Measurements from ENCODE around the gene GAA.
"Not testable (repeated sequence)": the region's sequence is repeated elsewhere in the genome, so short reads cannot be mapped to it uniquely, and the experiment has no call there.

The GAA gene

GRCh38 chr17:80083136-80083661 lies 18.2 kb upstream of the GAA start:
- TF ChIP-seq, protein P1, sequence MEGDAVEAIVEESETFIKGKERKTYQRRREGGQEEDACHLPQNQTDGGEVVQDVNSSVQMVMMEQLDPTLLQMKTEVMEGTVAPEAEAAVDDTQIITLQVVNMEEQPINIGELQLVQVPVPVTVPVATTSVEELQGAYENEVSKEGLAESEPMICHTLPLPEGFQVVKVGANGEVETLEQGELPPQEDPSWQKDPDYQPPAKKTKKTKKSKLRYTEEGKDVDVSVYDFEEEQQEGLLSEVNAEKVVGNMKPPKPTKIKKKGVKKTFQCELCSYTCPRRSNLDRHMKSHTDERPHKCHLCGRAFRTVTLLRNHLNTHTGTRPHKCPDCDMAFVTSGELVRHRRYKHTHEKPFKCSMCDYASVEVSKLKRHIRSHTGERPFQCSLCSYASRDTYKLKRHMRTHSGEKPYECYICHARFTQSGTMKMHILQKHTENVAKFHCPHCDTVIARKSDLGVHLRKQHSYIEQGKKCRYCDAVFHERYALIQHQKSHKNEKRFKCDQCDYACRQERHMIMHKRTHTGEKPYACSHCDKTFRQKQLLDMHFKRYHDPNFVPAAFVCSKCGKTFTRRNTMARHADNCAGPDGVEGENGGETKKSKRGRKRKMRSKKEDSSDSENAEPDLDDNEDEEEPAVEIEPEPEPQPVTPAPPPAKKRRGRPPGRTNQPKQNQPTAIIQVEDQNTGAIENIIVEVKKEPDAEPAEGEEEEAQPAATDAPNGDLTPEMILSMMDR (conservative IDR thresholded peaks at IDR 0.05; ENCODE audit: control insufficient read depth, insufficient read depth, low read depth, low read length): no peak
- no peak overlapping the region for H3K4me3 ChIP-seq (ENCODE audit: control insufficient read depth, low read depth, low read length)
- DNase-seq (ENCODE audit: low read depth): no peak

- H3K4me3 ChIP-seq (ENCODE audit: control insufficient read depth, low read depth, low read length): no peak overlapping the region
- DNase-seq (ENCODE audit: low read depth): no peak
- TF ChIP-seq, protein P1 (conservative IDR thresholded peaks at IDR 0.05; ENCODE audit: control insufficient read depth, insufficient read depth, low read depth, low read length): no peak
Observed at GRCh38 chr17:80084773-80085172, 16.6 kb upstream of the GAA start.

- H3K4me3 ChIP-seq (ENCODE audit: control insufficient read depth, low read depth, low read length): no peak overlapping the region
- TF ChIP-seq, protein P1 (conservative IDR thresholded peaks at IDR 0.05; ENCODE audit: control insufficient read depth, insufficient read depth, low read depth, low read length): no peak
- DNase-seq (ENCODE audit: low read depth): no peak
Observed at GRCh38 chr17:80086081-80086480, 15.3 kb upstream of the GAA start.

DNA sequence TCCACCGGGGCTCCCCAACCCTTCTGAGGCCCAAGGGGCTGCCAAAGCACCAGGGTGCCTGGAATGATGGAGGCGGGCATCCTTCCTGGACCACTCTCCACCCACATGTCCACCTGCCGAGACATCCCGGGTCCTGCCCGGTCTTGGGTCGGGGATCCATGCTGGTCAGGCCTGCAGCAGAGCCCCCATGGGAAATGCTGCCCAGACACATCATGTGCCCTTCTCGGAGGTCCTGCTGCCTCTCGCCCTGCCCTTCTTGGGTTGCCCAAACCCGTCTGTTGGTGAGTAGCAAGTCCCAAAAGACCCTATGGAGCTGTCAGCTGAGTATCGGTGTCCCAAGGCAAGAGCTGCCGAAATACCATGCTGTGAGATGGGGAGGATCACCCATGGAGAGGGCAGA lies 14.8 kb upstream of the GAA start:
- H3K4me3 ChIP-seq (ENCODE audit: control insufficient read depth, low read depth, low read length): no peak overlapping the region
- no peak for DNase-seq (ENCODE audit: low read depth)
- TF ChIP-seq, protein P1 (conservative IDR thresholded peaks at IDR 0.05; ENCODE audit: control insufficient read depth, insufficient read depth, low read depth, low read length): no peak

DNA sequence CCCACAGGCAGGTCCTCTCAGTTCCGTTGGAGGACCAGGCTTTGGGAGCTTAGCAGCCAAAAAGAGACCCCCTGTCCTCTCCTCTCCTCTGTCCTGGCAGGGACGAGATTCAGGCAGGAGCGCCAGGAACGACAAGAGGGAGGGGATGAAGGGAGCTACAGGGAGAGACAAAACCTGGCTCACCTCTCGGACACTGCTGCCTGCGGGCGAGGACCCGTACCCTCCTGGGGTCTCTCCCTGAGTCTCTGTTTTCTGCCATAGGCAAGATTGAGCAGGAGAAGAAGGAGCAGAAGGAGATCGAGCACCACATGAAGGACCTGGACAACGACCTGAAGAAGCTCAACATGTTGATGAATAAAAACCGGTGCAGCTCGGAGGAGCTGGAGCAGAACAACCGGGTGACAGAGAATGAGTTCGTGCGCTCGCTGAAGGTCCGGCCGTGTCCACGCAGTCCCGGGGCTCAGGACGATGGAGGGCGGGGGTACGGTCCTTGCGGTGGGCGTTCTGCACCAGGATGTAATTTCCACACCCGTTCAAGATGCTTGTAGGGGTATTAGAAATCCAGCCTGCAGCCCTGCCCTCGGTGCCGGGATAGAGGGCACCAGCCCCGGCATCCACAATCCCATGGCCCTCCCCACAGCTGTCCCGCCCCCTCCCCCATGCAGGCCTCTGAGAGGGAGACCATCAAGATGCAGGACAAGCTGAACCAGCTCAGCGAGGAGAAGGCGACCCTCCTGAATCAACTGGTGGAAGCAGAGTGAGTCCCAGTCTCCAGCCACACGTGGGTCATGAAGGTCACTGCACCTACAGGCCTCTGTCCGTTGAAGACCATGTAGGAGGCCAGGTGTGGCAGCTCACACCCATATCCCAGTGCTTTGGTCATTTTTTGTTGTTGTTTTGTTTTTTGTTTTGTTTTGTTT lies 13.8 kb upstream of the GAA start:
- DNase-seq (ENCODE audit: low read depth): no peak
- H3K4me3 ChIP-seq (ENCODE audit: control insufficient read depth, low read depth, low read length): no peak overlapping the region
- TF ChIP-seq, protein P1 (conservative IDR thresholded peaks at IDR 0.05; ENCODE audit: control insufficient read depth, insufficient read depth, low read depth, low read length): no peak

DNA sequence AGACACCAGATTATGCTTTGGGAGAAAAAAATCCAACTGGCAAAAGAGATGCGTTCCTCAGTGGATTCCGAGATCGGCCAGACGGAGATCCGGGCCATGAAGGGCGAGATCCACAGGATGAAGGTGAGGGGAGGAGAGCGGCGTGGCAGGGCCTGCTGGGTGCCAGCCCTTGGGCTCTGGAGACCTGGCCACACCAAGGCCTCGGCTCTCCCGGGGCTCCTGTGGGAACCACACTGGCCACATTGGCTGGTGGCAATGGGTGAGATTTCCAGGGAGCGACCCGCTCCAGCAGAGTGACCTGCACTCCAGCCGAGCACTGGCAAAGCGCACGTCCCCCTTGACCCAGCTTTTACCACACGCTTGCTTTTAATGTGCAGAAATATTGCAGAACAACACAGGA lies 11.6 kb upstream of the GAA start:
- no peak for DNase-seq (ENCODE audit: low read depth)
- H3K4me3 ChIP-seq (ENCODE audit: control insufficient read depth, low read depth, low read length): no peak overlapping the region
- TF ChIP-seq, protein P1 (conservative IDR thresholded peaks at IDR 0.05; ENCODE audit: control insufficient read depth, insufficient read depth, low read depth, low read length): no peak

DNA sequence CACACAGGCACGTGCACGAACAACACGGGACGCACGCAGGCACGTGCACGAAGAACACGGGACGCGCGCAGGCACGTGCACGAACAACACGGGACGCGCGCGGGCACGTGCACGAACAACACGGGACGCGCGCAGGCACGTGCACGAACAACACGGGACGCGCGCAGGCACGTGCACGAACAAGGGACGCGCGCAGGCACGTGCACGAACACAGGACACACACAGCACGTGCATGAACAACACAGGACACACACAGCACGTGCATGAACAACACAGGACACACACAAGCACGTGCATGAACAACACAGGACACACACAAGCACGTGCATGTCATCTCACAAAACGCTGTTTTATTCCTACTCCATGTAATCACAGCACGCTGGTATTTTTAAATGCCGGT lies 11.2 kb upstream of the GAA start:
- H3K4me3 ChIP-seq (ENCODE audit: control insufficient read depth, low read depth, low read length); DNase-seq (ENCODE audit: low read depth): not testable (repeated sequence)

Measured in fibroblast of mammary gland (primary cell).